Lower leg skin (tissue), 3 donors: ENCODE data around the gene ZBTB17.

Experiments
- POLR2A ChIP-seq, 2 donors: fragments of 450-650 bp; IDR thresholded peaks; one replicate each; pipeline ENCODE4 v1.6.1; 2016 to 2017; ENCODE audit warnings: antibody characterized with exemption in 2 of 2, mild to moderate bottlenecking in 1 of 2, moderate library complexity in 1 of 2
- TF ChIP-seq, protein P1 (sequence below), 3 donors: fragments of 450-650 bp; IDR thresholded peaks; one replicate each; pipeline ENCODE4 v1.5.1; 2016; ENCODE audit warnings: antibody characterized with exemption in 3 of 3, mild to moderate bottlenecking in 3 of 3, moderate library complexity in 2 of 3

DNA sequence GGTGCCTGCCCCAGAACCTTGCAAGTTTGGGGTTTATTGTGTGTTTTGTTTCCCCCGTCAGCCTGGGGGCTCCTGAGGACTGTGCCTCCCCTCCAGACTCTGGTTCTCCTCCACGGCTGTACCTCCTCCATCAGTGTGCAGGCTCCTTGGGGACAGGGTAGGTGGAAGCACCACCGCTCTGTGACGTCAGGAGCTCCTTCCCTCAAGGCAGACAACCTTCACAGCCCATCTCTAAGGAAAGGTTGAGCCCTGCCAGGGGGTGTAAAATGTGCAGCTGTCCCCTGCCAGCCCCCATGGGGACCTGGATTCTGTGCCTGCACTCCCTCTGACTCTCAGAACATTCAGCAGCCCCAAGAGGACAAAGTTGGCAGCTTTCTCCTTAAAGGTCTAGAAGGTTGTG lies 42.4 kb upstream of the ZBTB17 start:
- TF ChIP-seq, protein P1, sequence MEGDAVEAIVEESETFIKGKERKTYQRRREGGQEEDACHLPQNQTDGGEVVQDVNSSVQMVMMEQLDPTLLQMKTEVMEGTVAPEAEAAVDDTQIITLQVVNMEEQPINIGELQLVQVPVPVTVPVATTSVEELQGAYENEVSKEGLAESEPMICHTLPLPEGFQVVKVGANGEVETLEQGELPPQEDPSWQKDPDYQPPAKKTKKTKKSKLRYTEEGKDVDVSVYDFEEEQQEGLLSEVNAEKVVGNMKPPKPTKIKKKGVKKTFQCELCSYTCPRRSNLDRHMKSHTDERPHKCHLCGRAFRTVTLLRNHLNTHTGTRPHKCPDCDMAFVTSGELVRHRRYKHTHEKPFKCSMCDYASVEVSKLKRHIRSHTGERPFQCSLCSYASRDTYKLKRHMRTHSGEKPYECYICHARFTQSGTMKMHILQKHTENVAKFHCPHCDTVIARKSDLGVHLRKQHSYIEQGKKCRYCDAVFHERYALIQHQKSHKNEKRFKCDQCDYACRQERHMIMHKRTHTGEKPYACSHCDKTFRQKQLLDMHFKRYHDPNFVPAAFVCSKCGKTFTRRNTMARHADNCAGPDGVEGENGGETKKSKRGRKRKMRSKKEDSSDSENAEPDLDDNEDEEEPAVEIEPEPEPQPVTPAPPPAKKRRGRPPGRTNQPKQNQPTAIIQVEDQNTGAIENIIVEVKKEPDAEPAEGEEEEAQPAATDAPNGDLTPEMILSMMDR (IDR thresholded peaks at IDR 0.05) = no peak
- no peak for TF ChIP-seq POLR2A (IDR thresholded peaks at IDR 0.05)
